ENCODE results near the gene RAB4B.
"Not testable (repeated sequence)": the region's sequence is repeated elsewhere in the genome, so short reads cannot be mapped to it uniquely, and the experiment has no call there.

Gene RAB4B

GRCh38 chr19:40836754-40837429, 58.8 kb downstream of the RAB4B start:
- TF ChIP-seq CTCF (IDR thresholded peaks at IDR 0.05; ENCODE audit: insufficient read depth, low read length, missing control alignments), result no peak
- POLR2A ChIA-PET, result no interaction called here
- CTCF ChIA-PET, result no interaction called here
- DNase-seq (ENCODE audit: low read depth, low spot score), result no peak
- no peak overlapping the region for H3K4me3 ChIP-seq (ENCODE audit: low read depth, low read length)

DNA sequence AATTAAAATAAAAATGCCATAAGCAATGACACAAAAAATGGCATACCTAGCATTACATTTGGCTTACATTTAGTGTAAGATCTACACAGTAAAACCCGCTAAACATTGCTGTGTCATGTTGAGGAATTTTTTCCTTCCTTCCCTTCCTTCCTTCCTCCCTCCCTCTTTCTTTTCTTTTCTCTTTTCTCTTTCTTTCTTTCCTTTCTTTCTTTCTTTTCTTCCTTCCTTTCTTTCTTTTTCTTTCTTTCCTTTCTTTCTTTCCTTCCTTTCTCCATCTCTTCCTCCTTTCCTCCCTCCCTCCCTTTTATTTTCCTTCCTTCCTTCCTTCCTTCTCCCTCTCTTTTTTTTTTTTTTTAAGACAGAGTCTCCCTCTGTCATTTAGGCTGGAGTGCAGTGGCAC, 60.4 kb downstream of the RAB4B start:
- DNase-seq (ENCODE audit: low read depth, low spot score); CTCF ChIA-PET; H3K4me3 ChIP-seq (ENCODE audit: low read depth, low read length); POLR2A ChIA-PET: not testable (repeated sequence)

DNA sequence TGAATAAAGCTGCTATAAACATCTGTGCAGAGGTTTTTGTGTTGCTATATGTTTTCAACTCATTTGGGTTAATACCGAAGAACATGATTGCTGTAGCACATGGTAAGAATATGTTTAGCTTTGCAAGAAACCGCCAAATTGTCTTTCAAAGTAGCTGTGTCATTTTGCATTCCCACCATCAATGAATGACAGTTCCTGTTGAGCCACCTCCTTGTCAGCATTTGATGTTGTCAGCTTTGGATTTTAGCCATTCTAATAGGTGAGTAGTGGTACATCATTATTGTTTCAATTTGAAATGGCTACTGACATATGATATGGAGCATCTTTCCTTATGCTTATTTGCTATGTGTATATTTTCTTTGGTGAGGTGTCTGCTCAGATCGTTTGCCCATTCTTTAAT, 64.0 kb downstream of the RAB4B start:
- DNase-seq (ENCODE audit: low read depth, low spot score); H3K4me3 ChIP-seq (ENCODE audit: low read depth, low read length); POLR2A ChIA-PET: not testable (repeated sequence)
- CTCF ChIA-PET, result interaction anchor here (1.2 kb wide), 1 partner anchor 21 kb away, joined by 3 read pairs; no protein-coding TSS in a partner anchor

DNA sequence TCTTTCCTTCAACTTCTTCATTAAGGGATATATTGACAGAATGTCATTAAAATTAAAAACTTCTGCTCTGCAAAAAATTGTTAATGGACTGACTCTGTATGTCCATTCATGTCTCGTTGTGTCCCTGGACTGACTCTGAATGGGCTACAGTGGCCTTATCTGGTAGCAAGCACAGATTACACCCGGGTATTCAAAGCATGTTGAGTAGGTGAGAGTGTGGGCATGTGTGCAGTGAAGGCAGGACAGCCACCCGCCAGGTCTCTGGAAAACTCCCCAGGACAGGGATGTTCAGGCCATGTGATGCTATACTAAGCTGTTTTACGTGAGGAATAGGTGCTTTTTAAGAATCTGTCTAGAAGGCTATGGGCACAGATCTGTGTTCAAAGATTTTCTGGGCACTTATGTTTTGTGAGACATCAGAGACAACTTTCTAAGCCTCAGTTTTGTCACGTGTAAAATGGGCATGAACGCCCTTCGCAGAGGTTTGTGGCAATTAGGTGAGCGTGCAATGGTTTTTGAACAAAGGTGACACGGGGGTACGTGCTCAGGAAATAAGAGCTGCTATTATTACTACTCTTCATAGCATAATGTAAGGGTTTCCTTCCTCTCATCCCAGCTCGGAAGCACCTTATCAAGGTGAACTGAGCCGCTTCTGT, 65.1 kb downstream of the RAB4B start:
- not testable (repeated sequence) for H3K4me3 ChIP-seq (ENCODE audit: low read depth, low read length); DNase-seq (ENCODE audit: low read depth, low spot score)
- CTCF ChIA-PET, result interaction anchor here (1.2 kb wide), 1 partner anchor 23 kb away, joined by 3 read pairs; no protein-coding TSS in a partner anchor

GRCh38 chr19:40843653-40844052, 65.6 kb downstream of the RAB4B start:
- H3K4me3 ChIP-seq (ENCODE audit: low read depth, low read length), result not testable (repeated sequence)

More for the DNA sequence above, 65.1 kb downstream of the RAB4B start:
- POLR2A ChIA-PET, result not testable (repeated sequence)

More at GRCh38 chr19:40843653-40844052, 65.6 kb downstream of the RAB4B start:
- DNase-seq (ENCODE audit: low read depth, low spot score); CTCF ChIA-PET; POLR2A ChIA-PET: not testable (repeated sequence)
